Measurements from ENCODE around the gene THRB.

- TF ChIP-seq CTCF (IDR thresholded peaks at IDR 0.05), result no peak
- no peak for TF ChIP-seq POLR2A (IDR thresholded peaks at IDR 0.05)
- no peak for TF ChIP-seq EP300 (IDR thresholded peaks at IDR 0.05)
Observed at GRCh38 chr3:24476871-24477656, 17.6 kb downstream of the THRB start.
